PFSK-1 (cell line): ENCODE measurements around the gene ZNHIT2.

Source experiments
- FOXP2 ChIP-seq: optimal IDR thresholded peaks from 2 replicates; pipeline ENCODE3; 2011; ENCODE audit warnings: borderline replicate concordance, control low read depth, inconsistent platforms; ENCODE audit not compliant: insufficient read depth; ENCODE audit errors: extremely low read length, extremely low read depth
- POLR2AphosphoS5 ChIP-seq: IDR thresholded peaks from 2 replicates; pipeline ENCODE4 v1.6.1; 2012; ENCODE audit warnings: low read depth, mild to moderate bottlenecking, control low read depth, low read length, moderate library complexity
- REST ChIP-seq, 2 experiments: IDR thresholded peaks; 2 replicates each; pipeline versions ENCODE4 v1.6.1 to v1.8.0; 2011 to 2012; ENCODE audit warnings: low read depth in 2 of 2, low read length in 2 of 2, control low read depth in 1 of 2, inconsistent platforms in 1 of 2, mild to moderate bottlenecking in 1 of 2, moderate library complexity in 1 of 2; ENCODE audit not compliant: insufficient read depth in 1 of 2
- SIN3A ChIP-seq: IDR thresholded peaks from 2 replicates; pipeline ENCODE4 v1.6.1; 2012; ENCODE audit warnings: mild to moderate bottlenecking, low read length, moderate library complexity, borderline replicate concordance; ENCODE audit not compliant: insufficient read depth
- TAF1 ChIP-seq: IDR thresholded peaks from 2 replicates; pipeline ENCODE4 v1.6.1; 2012; ENCODE audit warnings: low read length, control low read depth, borderline replicate concordance; ENCODE audit not compliant: insufficient read depth

The ZNHIT2 gene

DNA sequence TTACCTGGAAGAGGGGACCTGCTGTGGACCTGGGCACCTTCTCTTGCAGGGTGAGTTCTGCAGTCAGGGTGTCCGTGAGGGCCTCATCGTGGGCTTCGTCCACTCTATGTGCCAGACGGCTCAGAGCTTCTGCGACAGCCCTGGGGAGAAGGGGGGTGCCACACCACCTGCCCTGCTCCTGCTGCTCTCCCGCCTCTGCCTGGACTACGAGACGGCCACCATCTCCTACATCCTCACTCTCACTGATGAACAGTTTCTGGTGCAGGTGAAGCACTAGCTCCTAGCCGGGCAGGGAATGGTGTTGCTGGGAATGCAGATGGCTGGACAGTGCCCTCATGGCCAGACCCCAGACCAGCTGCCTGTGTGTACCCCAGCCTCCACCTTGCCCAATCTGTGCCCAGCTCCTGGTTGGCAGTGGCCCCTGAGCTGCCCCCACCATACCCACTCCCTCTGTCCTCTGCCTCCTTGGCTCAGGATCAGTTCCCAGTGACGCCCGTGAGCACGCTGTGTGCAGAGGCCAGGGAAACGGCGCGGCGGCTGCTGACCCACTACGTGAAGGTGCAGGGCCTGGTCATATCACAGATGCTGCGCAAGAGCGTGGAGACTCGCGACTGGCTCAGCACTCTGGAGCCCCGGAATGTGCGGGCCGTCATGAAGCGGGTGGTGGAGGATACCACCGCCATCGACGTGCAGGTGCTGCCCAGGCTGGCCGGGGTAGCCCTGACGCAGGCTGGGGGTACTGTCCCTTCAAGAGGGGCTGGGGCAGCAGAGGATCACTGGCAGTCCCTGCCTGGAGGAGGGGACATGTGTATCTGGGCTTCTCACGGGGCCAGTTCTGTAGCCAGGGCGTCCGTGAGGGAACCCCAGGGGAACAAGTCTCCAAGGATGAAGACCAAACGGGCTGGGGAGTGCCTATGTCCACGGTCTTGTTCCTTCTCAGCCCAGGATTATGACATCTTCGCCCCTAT is 8.0 kb downstream of the ZNHIT2 start:
- TF ChIP-seq POLR2AphosphoS5, result no peak
- TF ChIP-seq FOXP2, result no peak
- TF ChIP-seq TAF1, result no peak
- TF ChIP-seq REST (IDR thresholded peaks at IDR 0.05; ENCODE audit: insufficient read depth in 1 of 2, low read depth in 2 of 2, low read length in 2 of 2), result no peak
- TF ChIP-seq SIN3A, result no peak

DNA sequence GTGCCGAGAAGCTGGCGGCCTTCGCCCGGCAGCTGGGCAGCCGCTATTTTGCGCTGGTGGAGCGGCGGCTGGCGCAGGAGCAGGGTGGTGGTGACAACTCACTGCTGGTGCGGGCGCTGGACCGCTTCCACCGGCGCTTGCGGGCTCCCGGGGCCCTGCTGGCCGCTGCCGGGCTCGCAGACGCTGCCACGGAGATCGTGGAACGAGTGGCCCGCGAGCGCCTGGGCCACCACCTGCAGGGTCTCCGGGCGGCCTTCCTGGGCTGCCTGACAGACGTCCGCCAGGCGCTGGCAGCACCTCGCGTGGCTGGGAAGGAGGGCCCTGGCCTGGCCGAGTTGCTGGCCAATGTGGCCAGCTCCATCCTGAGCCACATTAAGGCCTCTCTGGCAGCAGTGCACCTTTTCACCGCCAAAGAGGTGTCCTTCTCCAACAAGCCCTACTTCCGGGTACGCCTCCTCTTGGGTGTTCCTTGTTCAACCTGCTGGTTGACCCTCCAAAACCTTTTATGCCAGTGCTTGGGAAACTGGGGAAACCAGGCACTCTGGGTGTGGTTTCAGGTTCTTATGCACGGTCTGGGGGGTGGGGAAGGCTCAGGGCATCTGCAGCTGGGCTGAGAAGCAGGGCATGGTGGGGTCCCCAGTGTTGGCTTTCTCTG is 8.9 kb downstream of the ZNHIT2 start:
- TF ChIP-seq TAF1 (no peak), POLR2AphosphoS5 (no peak), FOXP2 (no peak), REST (IDR thresholded peaks at IDR 0.05; ENCODE audit: insufficient read depth in 1 of 2, low read depth in 2 of 2, low read length in 2 of 2) (no peak), SIN3A (no peak)

DNA sequence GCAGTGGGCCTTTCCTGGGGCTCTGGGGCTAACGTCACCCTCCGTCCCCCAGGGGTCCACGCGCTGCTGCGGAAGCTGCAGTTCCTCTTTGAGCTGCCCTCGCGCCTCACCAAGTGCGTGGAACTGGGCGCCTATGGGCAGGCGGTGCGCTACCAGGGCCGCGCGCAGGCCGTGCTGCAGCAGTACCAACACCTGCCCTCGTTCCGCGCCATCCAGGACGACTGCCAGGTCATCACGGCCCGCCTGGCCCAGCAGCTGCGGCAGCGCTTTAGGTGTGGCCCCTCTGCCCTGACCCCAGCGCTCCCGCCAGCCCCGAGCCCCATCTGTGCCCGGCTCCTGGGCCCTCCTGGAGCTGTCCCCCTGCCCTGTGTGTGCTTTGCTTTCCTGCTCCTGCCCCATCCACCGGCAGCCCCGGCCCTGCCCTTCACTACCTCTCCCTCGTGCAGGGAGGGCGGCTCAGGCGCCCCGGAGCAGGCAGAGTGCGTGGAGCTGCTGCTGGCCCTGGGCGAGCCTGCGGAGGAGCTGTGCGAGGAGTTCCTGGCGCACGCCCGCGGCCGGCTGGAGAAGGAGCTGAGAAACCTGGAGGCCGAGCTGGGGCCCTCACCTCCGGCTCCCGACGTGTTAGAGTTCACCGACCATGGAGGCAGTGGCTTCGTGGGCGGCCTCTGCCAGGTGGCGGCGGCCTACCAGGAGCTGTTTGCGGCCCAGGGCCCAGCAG is 9.6 kb downstream of the ZNHIT2 start:
- no peak for TF ChIP-seq POLR2AphosphoS5
- TF ChIP-seq SIN3A, result no peak
- TF ChIP-seq REST (IDR thresholded peaks at IDR 0.05; ENCODE audit: insufficient read depth in 1 of 2, low read depth in 2 of 2, low read length in 2 of 2), result no peak
- TF ChIP-seq FOXP2, result no peak
- no peak for TF ChIP-seq TAF1

GRCh38 chr11:65107078-65107477 is 10.4 kb downstream of the ZNHIT2 start:
- TF ChIP-seq SIN3A (no peak), REST (IDR thresholded peaks at IDR 0.05; ENCODE audit: insufficient read depth in 1 of 2, low read depth in 2 of 2, low read length in 2 of 2) (no peak), TAF1 (no peak), FOXP2 (no peak), POLR2AphosphoS5 (no peak)
